GM12872 (cell line): ENCODE data around the gene FAM13A.

ENCODE experiments used
- CTCF ChIP-seq: IDR thresholded peaks from 3 replicates; pipeline ENCODE4 v1.5.1; 2011; ENCODE audit warnings: low read depth, mild to moderate bottlenecking, low read length, moderate library complexity; ENCODE audit not compliant: insufficient read depth

FAM13A gene

GRCh38 chr4:88724406-88724805 is 332.6 kb downstream of the FAM13A start:
- no peak for TF ChIP-seq CTCF

GRCh38 chr4:88722828-88723227 is 334.2 kb downstream of the FAM13A start:
- TF ChIP-seq CTCF: no peak

GRCh38 chr4:88722276-88722780 is 334.7 kb downstream of the FAM13A start:
- TF ChIP-seq CTCF: no peak

GRCh38 chr4:88720451-88721428 is 336.2 kb downstream of the FAM13A start:
- no peak for TF ChIP-seq CTCF

- no peak for TF ChIP-seq CTCF
These were observed 337.6 kb downstream of the FAM13A start for GRCh38 chr4:88719381-88719780.

- no peak for TF ChIP-seq CTCF
These were observed 338.9 kb downstream of the FAM13A start for GRCh38 chr4:88718098-88718497.

- TF ChIP-seq CTCF: no peak
These were observed 343.2 kb downstream of the FAM13A start for GRCh38 chr4:88713782-88714181.
